Hematopoietic multipotent progenitor cell (in vitro differentiated cells): Measurements from ENCODE around the gene CBR3. TPM values are rescaled to one million over a fixed set of nuclear protein-coding genes. Genes with fewer than 3 reads are reported as not detected.

ENCODE experiments used
- DNase-seq, 3 donors: peaks; one replicate each; pipeline ENCODE4 v3.0.0-alpha.2; 2011 to 2015; ENCODE audit warnings: low read depth in 2 of 3, low spot score in 2 of 3
- total RNA-seq: library from RNA; depleted of rRNA; stranded (reverse); fragments of >200 nt; gene quantifications from one replicate; pipeline ENCODE4 v1.2.3, GENCODE V29; 2012

Gene CBR3
- total RNA-seq, 1 donor = 11.3 TPM

DNA sequence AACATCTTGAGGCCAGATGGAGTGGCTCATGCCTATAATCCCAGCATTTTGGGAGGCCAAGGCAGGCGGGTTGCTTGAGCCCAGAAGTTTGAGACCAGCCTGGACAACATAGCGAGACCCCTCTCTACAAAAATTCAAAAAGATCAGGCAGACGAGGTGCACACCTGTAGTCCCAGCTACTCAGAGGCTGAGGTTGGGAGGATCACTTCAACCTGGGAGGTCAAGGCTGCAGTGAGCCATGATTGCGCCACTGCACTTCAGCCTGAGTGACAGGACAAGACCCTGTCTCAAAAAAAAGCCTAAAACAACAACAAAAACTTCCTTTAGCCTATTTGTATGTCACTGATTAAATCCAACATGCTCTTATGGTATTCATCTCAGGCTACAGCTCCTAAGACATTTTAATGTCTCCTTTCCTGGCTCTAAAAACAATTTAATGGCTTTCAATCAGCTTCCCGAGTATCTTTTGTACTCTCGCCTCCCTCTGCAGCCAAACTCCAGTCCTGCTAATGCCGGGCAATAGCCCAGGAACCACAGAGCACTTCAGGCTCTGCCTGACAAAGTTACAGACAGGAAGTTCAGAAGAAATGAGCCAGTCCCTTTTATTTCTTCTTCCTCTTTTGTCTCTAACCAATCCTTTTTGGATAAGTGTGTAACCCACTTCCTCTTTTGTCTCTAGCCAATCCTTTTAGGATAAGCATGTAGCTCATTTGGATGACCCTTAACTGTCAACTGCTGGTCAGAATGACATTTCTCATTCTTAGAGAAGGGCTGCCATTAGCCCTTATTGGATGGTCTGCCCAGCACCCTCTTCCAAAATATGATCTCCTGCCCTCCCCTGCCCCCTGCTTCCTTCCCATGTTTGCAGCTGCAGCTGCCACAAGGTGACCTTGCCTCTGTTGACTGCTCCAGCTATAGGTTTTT lies 15.2 kb downstream of the CBR3 start:
- DNase-seq = peak in 2 of 3 donors; percentile 64 to 83

DNA sequence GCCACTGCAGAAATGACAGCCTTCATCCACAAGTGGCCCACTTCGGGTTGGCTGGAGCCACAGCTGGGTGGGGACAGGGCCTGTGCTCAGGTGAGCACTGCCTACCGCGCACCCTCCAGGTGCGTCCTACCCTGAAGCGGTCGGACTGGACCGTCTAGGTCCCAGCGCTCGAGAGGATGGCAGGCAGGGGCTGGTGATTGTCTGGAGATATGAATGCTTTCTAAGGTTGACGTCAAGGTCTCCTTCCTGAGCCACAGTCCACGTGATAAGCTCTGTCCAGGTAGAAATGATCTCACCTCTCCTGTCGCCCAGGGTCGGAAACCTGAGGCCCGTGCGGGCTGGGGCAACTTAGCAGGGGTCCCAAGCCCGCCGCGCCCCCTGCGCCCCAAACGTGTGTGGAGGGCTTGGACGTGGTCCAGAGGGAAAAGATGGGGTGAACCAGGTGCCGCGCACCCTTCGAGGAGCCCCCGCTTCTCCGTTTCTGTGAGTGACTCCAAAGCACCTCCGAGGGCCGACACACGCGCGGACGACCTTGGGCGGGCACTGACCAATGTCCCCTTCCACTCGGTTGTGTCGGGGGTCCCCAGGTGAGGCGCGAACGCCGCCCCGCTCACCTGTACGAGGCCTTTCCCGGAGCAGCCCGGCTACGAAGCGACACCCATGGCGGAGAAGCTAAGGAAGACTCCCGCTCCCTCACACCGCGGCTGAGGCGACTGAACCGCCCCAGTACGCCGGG lies 20.9 kb downstream of the CBR3 start:
- DNase-seq = no peak

- peak; percentile 98 to 99 (median 99) for DNase-seq
Measured at GRCh38 chr21:36156339-36156814, 21.5 kb downstream of the CBR3 start.

DNA sequence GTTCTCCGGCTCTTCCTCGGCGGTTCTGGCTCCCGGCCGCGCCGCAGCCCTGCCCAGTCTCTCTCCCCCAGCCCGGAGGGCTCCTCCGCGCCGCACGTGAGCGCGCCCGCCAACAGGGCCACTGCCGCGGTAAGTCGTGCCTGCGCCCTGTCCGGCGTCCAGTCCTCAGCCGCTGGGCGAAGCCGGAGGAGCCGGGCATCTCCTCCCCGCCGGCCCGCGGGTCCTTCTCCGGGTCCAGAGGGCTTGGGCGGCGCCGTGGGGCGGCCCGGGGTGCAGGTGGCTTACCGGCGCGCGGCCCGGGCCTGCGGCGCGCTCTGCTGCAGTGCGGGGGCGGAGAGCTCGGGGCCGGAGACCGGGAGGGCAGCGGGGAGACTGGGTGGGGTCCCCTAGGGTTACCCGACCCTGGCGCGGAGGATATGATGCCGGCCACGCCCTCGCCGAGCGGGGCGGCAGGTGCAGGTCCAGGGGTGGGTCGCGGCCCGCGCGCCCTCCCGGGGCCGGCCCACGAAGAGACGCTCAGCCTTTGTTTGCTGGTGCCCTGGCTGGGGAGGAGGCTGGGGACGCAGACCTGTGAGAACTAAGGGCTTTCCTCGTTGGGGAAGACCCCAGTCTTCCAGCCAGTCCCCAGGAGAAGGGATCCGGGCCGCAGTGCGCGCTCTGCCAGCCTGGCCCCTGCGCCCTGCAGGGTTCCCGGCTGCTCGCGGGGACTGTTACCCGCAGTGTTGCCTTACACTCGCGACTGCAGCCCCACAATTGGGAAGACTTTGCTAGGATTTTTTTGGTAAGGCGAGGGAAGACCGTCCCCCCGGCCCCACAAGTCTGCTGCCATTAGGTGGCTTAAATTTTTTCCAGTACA lies 22.2 kb downstream of the CBR3 start, which contains the start of gene DOP1B:
DOP1B (plus strand) TSS at position 10 of the 856 bp plus-strand sequence. CDS start 7,910 bp downstream, outside the sequence.
- DNase-seq = peak in 1 of 3 donors; percentile 48

- no peak for DNase-seq
Measured at GRCh38 chr21:36159356-36159921, 24.6 kb downstream of the CBR3 start.

DNA sequence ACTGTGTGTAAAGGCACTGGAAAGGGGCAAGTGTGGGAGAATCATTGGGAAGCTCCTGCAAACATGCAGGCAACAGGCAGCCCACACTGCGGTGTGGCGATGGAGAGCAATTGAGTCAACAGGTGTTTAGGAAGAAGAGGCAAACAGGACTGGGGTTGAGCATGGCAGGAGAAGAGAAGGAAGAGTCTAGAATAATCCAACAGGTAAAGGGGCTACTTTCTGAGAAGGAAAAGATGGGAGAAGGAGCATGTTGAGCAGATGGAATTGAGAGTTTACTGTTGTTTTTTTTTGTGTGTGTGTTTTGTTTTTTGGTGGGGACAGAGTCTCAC lies 25.9 kb downstream of the CBR3 start:
- DNase-seq = no peak

DNA sequence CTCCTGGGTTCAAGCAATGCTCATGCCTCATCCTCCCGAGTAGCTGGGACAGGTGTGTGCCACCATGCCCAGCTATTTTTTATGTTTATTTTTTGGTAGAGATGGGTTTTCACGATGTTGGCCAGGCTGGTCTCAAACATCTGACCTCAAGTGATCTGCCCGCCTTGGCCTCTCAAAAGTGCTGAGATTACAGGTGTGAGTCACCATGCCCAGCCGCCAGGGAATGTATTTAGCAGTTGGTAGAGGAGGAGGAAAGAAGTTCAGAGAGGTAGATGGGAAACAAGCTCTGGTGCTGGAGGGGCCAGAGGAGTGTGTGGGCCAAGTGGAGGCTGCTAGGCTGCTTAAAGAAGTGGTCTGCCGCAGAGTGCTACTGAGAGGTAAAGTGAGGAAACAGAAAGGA lies 27.8 kb downstream of the CBR3 start:
- DNase-seq = no peak

GRCh38 chr21:36163750-36164741 lies 29.2 kb downstream of the CBR3 start:
- no peak for DNase-seq

DNA sequence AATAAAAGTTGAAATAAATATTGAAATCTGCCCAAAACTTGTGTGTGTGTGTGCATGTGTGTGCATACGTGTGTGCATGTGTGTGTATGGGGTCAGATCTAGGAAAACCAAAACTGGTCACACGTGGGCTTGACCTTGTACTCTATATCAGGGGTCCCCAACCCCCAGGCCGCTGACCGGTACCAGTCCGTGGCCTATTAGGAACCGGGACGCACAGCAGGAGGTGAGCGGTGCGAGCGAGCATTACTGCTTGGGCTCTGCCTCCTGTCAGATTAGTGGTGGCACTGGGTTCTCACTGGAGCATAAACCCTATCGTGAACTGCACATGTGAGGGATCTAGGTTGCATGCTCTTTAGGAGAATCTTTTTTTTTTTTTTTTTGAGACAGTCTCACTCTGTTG lies 30.5 kb downstream of the CBR3 start:
- no peak for DNase-seq

DNA sequence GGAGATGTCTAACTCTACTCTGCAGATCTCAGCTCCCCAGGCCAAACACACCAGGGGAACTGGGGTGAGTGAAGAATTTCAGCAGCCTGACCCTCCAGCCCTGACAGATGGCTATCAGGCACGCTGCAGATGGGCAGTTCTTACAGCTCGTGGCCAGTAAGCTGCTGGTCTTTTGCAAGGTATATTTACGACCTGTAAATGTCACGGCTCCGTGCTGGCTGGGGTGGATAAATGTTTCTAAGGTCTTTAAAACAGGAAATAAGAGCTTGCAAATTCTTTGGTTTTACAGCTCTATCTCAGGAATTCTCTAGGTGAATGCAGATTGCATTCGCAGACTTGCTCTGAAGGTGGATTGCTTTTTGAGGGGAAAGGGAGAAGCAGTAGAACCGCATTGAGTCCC lies 31.8 kb downstream of the CBR3 start:
- no peak for DNase-seq

- no peak for DNase-seq
Measured at GRCh38 chr21:36167541-36167940, 32.7 kb downstream of the CBR3 start.

DNA sequence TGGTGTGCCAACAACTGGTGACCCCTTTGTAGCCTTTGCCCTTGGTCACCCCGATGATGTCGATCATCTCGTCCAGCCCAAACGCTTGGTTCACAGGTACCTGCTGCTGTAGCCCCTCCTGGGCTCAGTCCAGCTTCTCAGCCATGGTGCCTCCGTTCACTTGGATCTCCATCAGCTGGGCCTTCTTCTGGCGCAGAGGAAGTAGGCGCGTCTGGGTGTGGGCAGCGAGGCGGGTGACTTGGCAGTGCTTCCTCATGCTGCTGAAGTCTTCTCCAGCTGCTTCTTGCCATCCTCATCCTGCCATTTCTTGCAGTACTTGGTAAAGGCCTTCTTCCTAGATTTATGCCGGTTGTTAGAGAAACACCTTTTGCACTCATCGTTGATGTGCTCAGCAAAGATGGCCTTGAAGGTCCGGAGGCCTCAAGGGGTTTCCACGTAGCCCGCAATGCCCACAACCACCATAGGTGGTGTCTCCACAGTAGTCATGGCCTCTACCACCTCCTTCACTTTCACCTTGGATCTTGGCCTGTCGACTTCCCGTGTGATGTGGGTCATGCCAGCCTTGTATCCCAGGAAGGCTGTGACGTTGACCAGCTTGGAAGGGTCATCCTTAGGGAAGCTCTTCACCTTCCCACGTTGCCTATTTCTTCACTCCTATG lies 34.7 kb downstream of the CBR3 start:
- DNase-seq = no peak

DNA sequence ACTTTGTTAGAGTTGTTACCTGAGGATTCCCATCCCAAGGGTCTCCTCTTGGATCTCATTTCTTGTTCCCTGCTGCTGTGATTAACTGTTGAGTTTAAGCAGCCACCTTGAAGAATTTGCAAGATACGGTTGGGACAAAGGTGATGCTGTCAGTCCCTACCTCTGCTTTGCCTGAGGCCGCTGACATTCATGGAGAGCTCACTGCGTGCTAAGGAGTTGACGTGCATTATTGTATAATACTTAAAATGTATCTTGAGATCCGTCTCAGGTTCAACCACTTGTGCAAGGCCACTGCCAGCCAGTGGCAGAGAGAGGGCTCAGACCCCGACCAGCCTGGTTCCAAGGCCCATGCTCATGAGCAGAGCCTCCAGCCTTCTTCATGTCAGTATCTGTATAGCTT lies 35.9 kb downstream of the CBR3 start:
- no peak for DNase-seq

- DNase-seq = no peak
Measured at GRCh38 chr21:36171336-36171735, 36.5 kb downstream of the CBR3 start.

GRCh38 chr21:36171741-36172331 lies 37.0 kb downstream of the CBR3 start:
- no peak for DNase-seq

DNA sequence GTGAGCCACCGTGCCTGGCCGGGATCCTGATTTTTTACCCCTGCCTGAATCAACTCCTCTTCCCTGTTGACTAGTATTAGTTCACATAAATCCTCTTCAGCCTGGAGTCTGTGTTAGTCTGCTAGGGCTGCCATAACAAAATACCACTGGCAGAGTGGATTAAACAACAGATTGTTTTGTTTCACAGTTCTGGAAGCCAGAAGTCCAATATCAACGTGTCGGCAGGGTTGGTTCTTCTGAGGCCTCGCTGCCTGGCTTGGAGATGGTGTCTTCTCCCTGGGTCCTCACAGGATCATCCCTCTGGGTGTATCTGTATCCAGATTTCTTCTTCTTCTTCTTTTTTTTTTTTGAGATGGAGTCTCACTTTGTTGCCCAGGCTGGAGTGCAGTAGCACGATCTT lies 39.9 kb downstream of the CBR3 start:
- no peak for DNase-seq

- DNase-seq = peak in 1 of 3 donors; percentile 33
Measured at GRCh38 chr21:36175771-36176565, 41.1 kb downstream of the CBR3 start.

GRCh38 chr21:36178349-36178748 lies 43.5 kb downstream of the CBR3 start:
- DNase-seq = no peak
